HCT116 (cell line): ENCODE results near the gene COL26A1. TPM values are rescaled to one million over a fixed set of nuclear protein-coding genes. Genes with fewer than 3 reads are reported as not detected.

Experiments
- ATAC-seq: fragments of 200-7000 bp; cut with Tn5 transposase; 2 replicates; pipeline ENCODE4 v1.9.1; 2020; ENCODE audit warnings: mild to moderate bottlenecking, moderate library complexity
- BruUV-seq: library from RNA; stranded (reverse); fragments of 400-500 nt; replicated peaks from 2 replicates; lab custom pipeline; 2021; lab: Mats Ljungman, UMichigan
- CTCF ChIA-PET: fragments of 300-600 bp; sonication (Branson Sonifier 250); formaldehyde crosslinking; loops from one replicate; lab custom pipeline; 2021; ENCODE audit warnings: antibody characterized with exemption; lab: Charles Lee
- POLR2A ChIA-PET: fragments of 300-600, 350-600 bp; sonication (Branson Sonifier 250); formaldehyde crosslinking; loops from one replicate; lab custom pipeline; 2021; ENCODE audit warnings: antibody characterized with exemption; lab: Charles Lee
- RAD21 ChIA-PET, 2 experiments: fragments of 300-600 bp; sonication (Branson Sonifier 250); formaldehyde crosslinking; loops; one replicate each; lab custom pipeline; 2023; ENCODE audit warnings: low total read pairs in 2 of 2; ENCODE audit not compliant: uncharacterized antibody in 2 of 2, unreplicated experiment in 2 of 2, low non-redundant PET in 1 of 2; lab: Charles Lee
- DNase-seq: peaks from one replicate; pipeline ENCODE4 v3.0.0-alpha.2; 2010; ENCODE audit warnings: low read depth, low spot score
- H2AFZ ChIP-seq: fragments of 200-600 bp; shearing (Covaris generic), sonication (generic); 2 replicates; pipeline ENCODE4 v1.6.1; 2017; ENCODE audit warnings: low read depth, mixed run types, mixed read lengths, antibody characterized with exemption, low read length; ENCODE audit not compliant: poor library complexity, severe bottlenecking
- H3K27ac ChIP-seq: 2 replicates; pipeline ENCODE4 v1.5.1; 2012; ENCODE audit warnings: low read depth, low read length
- H3K27me3 ChIP-seq: fragments of 200-600 bp; sonication (generic); 2 replicates; pipeline ENCODE4 v1.6.1; 2016; ENCODE audit warnings: mixed run types, low read length, mixed read lengths; ENCODE audit not compliant: insufficient read depth
- H3K36me3 ChIP-seq, 2 experiments: fragments of 200-500 bp in 1 of 2; fragments of 200-600 bp in 1 of 2; sonication (Bioruptor generic) in 1 of 2; sonication (generic) in 1 of 2; 2 replicates each; pipeline versions ENCODE4 v1.5.1 to v1.6.1; 2014 to 2016; ENCODE audit warnings: low read length in 2 of 2, inconsistent platforms in 1 of 2, mixed read lengths in 1 of 2, mixed run types in 1 of 2; ENCODE audit not compliant: insufficient read depth in 2 of 2, control insufficient read depth in 1 of 2
- H3K4me1 ChIP-seq, 2 experiments: fragments of 200-600 bp in 1 of 2; sonication (generic) in 1 of 2; 2 replicates each; pipeline versions ENCODE4 v1.5.1 to v1.6.1; 2012 to 2017; ENCODE audit warnings: low read length in 2 of 2, inconsistent platforms in 1 of 2, mild to moderate bottlenecking in 1 of 2, mixed read lengths in 1 of 2, mixed run types in 1 of 2, moderate library complexity in 1 of 2; ENCODE audit not compliant: insufficient read depth in 2 of 2, control insufficient read depth in 1 of 2
- H3K4me2 ChIP-seq: fragments of 200-600 bp; sonication (generic); 2 replicates; pipeline ENCODE4 v1.6.1; 2017; ENCODE audit warnings: mixed run types, low read length, mixed read lengths
- H3K4me3 ChIP-seq, 2 experiments: fragments of 200-600 bp in 1 of 2; sonication (generic) in 1 of 2; replicated peaks in 1 of 2; 2 replicates each; pipeline ENCODE4 v1.5.1; 2011 to 2016; ENCODE audit warnings: low read length in 2 of 2, control low read depth in 1 of 2, low read depth in 1 of 2, mild to moderate bottlenecking in 1 of 2, mixed read lengths in 1 of 2, mixed run types in 1 of 2
- H3K79me2 ChIP-seq: fragments of 200-600 bp; sonication (generic); 2 replicates; pipeline ENCODE4 v1.6.1; 2017; ENCODE audit warnings: mild to moderate bottlenecking, mixed run types, low read length, moderate library complexity, mixed read lengths; ENCODE audit not compliant: insufficient read depth
- H3K9ac ChIP-seq: fragments of 200-600 bp; sonication (generic); 2 replicates; pipeline ENCODE4 v1.6.1; 2016; ENCODE audit warnings: low read length, mixed read lengths
- H3K9me2 ChIP-seq: fragments of 200-600 bp; sonication (generic), shearing (Covaris generic); 2 replicates; pipeline ENCODE4 v1.6.1; 2017; ENCODE audit warnings: mixed run types, mild to moderate bottlenecking, moderate library complexity; ENCODE audit not compliant: insufficient read depth
- H3K9me3 ChIP-seq, 2 experiments: fragments of 200-500 bp in 1 of 2; fragments of 200-600 bp in 1 of 2; sonication (Bioruptor generic) in 1 of 2; sonication (generic) in 1 of 2; 2 replicates each; pipeline ENCODE4 v1.6.1; 2014 to 2017; ENCODE audit warnings: low read length in 2 of 2, mixed read lengths in 2 of 2, inconsistent platforms in 1 of 2, low read depth in 1 of 2, mild to moderate bottlenecking in 1 of 2, mixed run types in 1 of 2, moderate library complexity in 1 of 2; ENCODE audit not compliant: control insufficient read depth in 1 of 2, insufficient read depth in 1 of 2
- H4K20me1 ChIP-seq: fragments of 200-600 bp; sonication (generic), shearing (Covaris generic); 2 replicates; pipeline ENCODE4 v1.6.1; 2017; ENCODE audit warnings: mixed run types, mild to moderate bottlenecking, moderate library complexity; ENCODE audit not compliant: insufficient read depth
- CBX3 ChIP-seq: IDR thresholded peaks from 2 replicates; pipeline ENCODE4 v1.6.1; 2012; ENCODE audit warnings: low read depth
- CEBPB ChIP-seq: IDR thresholded peaks from 2 replicates; pipeline ENCODE4 v1.6.1; 2012; ENCODE audit warnings: low read depth
- ELF1 ChIP-seq: IDR thresholded peaks from 2 replicates; pipeline ENCODE4 v1.6.1; 2012; ENCODE audit warnings: low read depth, borderline replicate concordance
- EZH2phosphoT487 ChIP-seq: fragments of 200-600 bp; IDR thresholded peaks from 2 replicates; pipeline ENCODE4 v1.6.1; 2018; ENCODE audit warnings: antibody characterized with exemption, borderline replicate concordance
- JUND ChIP-seq: IDR thresholded peaks from 2 replicates; pipeline ENCODE4 v1.6.1; 2012
- POLR2A ChIP-seq: IDR thresholded peaks from 2 replicates; pipeline ENCODE4 v1.7.0; 2011; ENCODE audit warnings: borderline replicate concordance; ENCODE audit not compliant: insufficient read depth, insufficient read length; ENCODE audit errors: extremely low read depth
- POLR2AphosphoS5 ChIP-seq: IDR thresholded peaks from 2 replicates; pipeline ENCODE4 v1.6.1; 2011; ENCODE audit warnings: mild to moderate bottlenecking, low read depth, low read length, moderate library complexity
- RAD21 ChIP-seq: IDR thresholded peaks from 2 replicates; pipeline ENCODE4 v1.6.1; 2012; ENCODE audit warnings: low read depth, mild to moderate bottlenecking
- SIN3A ChIP-seq: IDR thresholded peaks from 2 replicates; pipeline ENCODE4 v1.6.1; 2012; ENCODE audit warnings: low read depth
- SP1 ChIP-seq: IDR thresholded peaks from 2 replicates; pipeline ENCODE4 v1.6.1; 2012; ENCODE audit warnings: low read depth
- SRF ChIP-seq: IDR thresholded peaks from 2 replicates; pipeline ENCODE4 v1.6.1; 2012; ENCODE audit warnings: low read depth
- TCF7L2 ChIP-seq: IDR thresholded peaks from 2 replicates; pipeline ENCODE4 v1.7.0; 2011; ENCODE audit warnings: borderline replicate concordance, inconsistent platforms; ENCODE audit not compliant: insufficient read depth, insufficient read length; ENCODE audit errors: extremely low read depth
- YY1 ChIP-seq: IDR thresholded peaks from 2 replicates; pipeline ENCODE4 v1.6.1; 2011; ENCODE audit warnings: low read length, low read depth, moderate library complexity, mild to moderate bottlenecking; ENCODE audit not compliant: insufficient replicate concordance; ENCODE audit errors: extremely low read depth
- ZFX ChIP-seq: fragments of 450-650 bp; IDR thresholded peaks from 2 replicates; pipeline ENCODE4 v1.6.1; 2017
- intact Hi-C: fragments of 100-400 bp; cut with micrococcal nuclease; formaldehyde crosslinking; loops from 2 replicates; pipeline ENCODE4 v1.10.0; 2022
- total RNA-seq: library from RNA; stranded (reverse); gene quantifications from one replicate; pipeline ENCODE4 v1.2.1, GENCODE V29; 2021; ENCODE audit not compliant: unreplicated experiment
- TF ChIP-seq, protein P1 (sequence below), 3 experiments: fragments of 200-600 bp in 1 of 3; sonication (generic) in 1 of 3; IDR thresholded peaks in 2 of 3; conservative IDR thresholded peaks in 1 of 3; 2 replicates each; pipeline ENCODE4 v1.5.1; 2012 to 2017; ENCODE audit warnings: low read depth in 2 of 3, low read length in 2 of 3, antibody characterized with exemption in 1 of 3, borderline replicate concordance in 1 of 3, control low read depth in 1 of 3, mild to moderate bottlenecking in 1 of 3, mixed read lengths in 1 of 3, mixed run types in 1 of 3, moderate library complexity in 1 of 3; ENCODE audit not compliant: insufficient read depth in 1 of 3
- TF ChIP-seq, protein P2 (sequence below): IDR thresholded peaks from 2 replicates; pipeline ENCODE4 v1.6.1; 2011; ENCODE audit warnings: mild to moderate bottlenecking, low read length, moderate library complexity; ENCODE audit not compliant: insufficient replicate concordance; ENCODE audit errors: extremely low read depth
- TF ChIP-seq, protein P3 (sequence below): IDR thresholded peaks from 2 replicates; pipeline ENCODE4 v1.6.1; 2012
- TF ChIP-seq, protein P4 (sequence below): IDR thresholded peaks from 2 replicates; pipeline ENCODE4 v1.6.1; 2012

COL26A1 gene
- total RNA-seq, 1 experiment from 2014 or later, result 0.27 TPM

DNA sequence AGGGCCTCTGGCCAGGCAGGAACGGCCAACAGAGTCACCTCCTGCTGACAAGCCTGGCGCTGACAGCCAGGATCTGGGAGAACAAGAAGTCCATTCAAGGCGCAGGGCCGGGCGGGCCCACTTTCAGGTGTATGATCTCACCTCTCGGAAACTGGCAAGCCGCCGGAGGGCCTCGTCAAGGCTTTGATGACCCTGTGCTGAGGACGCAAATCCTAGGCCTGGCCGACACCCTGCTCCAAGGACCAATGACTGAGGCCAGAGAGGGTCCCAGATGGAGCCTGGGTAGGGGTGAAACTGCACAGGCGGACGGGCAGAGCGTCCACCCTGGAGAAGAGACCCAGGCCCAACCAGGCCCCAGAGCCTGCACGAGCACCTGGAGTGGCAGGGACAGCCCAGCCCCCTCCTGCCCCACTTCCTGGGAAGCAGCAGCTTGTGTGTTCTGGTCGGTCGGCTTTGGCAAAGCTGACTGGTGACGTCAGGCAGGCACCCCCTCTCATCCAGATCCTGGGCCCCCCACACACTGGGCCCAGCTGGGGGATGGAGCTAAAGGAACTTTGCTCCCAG is 235.8 kb downstream of the COL26A1 start:
- H3K9ac ChIP-seq, result peak overlapping the region; percentile 53
- ChIA-PET RAD21 (no interaction called here), POLR2A (no interaction called here)

More for the DNA sequence above, 235.8 kb downstream of the COL26A1 start:
- Histone ChIP-seq H4K20me1 (no peaks in the 10 kb centered on the region), H3K9me3 (no peaks in the 10 kb centered on the region), H3K4me2 (peak overlapping the region; percentile 62), H3K79me2 (no peaks in the 10 kb centered on the region), H3K27ac (peak overlapping the region; percentile 39; the same call in 1 of the 2 replicates), H3K9me2 (no peaks in the 10 kb centered on the region), H3K27me3 (no peaks in the 10 kb centered on the region), H3K36me3 (no peaks in the 10 kb centered on the region), H3K4me1 (peaks cover 19 to 36% of the 10 kb centered on the region in 2 experiments; a peak in 3 of 4 replicates), H3K4me3 (no peak overlapping the region), H2AFZ (peak overlapping the region; percentile 78)
- TF ChIP-seq TCF7L2 (no peak), ELF1 (no peak), SP1 (peak; percentile 64; the same call in 1 of the 2 replicates), EZH2phosphoT487 (no peak), CEBPB (no peak), POLR2AphosphoS5 (peak; percentile 20; the same call in 1 of the 2 replicates), CBX3 (no peak), SRF (no peak), POLR2A (no peak), RAD21 (no peak; the same call in 1 of the 2 replicates), YY1 (no peak), JUND (no peak; the same call in 1 of the 2 replicates), ZFX (peak; percentile 22; the same call in 1 of the 2 replicates), SIN3A (no peak)
- TF ChIP-seq, protein P1, sequence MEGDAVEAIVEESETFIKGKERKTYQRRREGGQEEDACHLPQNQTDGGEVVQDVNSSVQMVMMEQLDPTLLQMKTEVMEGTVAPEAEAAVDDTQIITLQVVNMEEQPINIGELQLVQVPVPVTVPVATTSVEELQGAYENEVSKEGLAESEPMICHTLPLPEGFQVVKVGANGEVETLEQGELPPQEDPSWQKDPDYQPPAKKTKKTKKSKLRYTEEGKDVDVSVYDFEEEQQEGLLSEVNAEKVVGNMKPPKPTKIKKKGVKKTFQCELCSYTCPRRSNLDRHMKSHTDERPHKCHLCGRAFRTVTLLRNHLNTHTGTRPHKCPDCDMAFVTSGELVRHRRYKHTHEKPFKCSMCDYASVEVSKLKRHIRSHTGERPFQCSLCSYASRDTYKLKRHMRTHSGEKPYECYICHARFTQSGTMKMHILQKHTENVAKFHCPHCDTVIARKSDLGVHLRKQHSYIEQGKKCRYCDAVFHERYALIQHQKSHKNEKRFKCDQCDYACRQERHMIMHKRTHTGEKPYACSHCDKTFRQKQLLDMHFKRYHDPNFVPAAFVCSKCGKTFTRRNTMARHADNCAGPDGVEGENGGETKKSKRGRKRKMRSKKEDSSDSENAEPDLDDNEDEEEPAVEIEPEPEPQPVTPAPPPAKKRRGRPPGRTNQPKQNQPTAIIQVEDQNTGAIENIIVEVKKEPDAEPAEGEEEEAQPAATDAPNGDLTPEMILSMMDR (IDR thresholded peaks at IDR 0.05 in 2 of 3, conservative IDR thresholded peaks at IDR 0.05 in 1 of 3; ENCODE audit: borderline replicate concordance in 1 of 3, insufficient read depth in 1 of 3, low read depth in 2 of 3, low read length in 2 of 3), result no peak
- TF ChIP-seq, protein P2, sequence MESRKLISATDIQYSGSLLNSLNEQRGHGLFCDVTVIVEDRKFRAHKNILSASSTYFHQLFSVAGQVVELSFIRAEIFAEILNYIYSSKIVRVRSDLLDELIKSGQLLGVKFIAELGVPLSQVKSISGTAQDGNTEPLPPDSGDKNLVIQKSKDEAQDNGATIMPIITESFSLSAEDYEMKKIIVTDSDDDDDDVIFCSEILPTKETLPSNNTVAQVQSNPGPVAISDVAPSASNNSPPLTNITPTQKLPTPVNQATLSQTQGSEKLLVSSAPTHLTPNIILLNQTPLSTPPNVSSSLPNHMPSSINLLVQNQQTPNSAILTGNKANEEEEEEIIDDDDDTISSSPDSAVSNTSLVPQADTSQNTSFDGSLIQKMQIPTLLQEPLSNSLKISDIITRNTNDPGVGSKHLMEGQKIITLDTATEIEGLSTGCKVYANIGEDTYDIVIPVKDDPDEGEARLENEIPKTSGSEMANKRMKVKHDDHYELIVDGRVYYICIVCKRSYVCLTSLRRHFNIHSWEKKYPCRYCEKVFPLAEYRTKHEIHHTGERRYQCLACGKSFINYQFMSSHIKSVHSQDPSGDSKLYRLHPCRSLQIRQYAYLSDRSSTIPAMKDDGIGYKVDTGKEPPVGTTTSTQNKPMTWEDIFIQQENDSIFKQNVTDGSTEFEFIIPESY, result no peak
- TF ChIP-seq, protein P3, sequence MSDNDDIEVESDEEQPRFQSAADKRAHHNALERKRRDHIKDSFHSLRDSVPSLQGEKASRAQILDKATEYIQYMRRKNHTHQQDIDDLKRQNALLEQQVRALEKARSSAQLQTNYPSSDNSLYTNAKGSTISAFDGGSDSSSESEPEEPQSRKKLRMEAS, result no peak; the same call in 1 of the 2 replicates
- TF ChIP-seq, protein P4, sequence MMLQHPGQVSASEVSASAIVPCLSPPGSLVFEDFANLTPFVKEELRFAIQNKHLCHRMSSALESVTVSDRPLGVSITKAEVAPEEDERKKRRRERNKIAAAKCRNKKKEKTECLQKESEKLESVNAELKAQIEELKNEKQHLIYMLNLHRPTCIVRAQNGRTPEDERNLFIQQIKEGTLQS, result no peak
- BruUV-seq, result no TSS peak
- CTCF ChIA-PET, result interaction anchor here (2.2 to 2.7 kb wide), 2 partner anchors 11 to 55 kb away, joined by 7 to 8 read pairs; no protein-coding TSS in a partner anchor
- intact Hi-C loops, result no loop called here
- ATAC-seq, result peak; percentile 72
- peak; percentile 87 for DNase-seq
